NCI-H2107 treated with DMSO at 0.1 percent for 48 hours (cell line): ENCODE measurements around the gene TTC3.
"Not testable (repeated sequence)": the region's sequence is repeated elsewhere in the genome, so short reads cannot be mapped to it uniquely, and the experiment has no call there.

Source experiments
- DNase-seq: peaks from one replicate; lab custom pipeline; 2025; ENCODE audit not compliant: unreplicated experiment; lab: John Stamatoyannopoulos, UW

Gene TTC3

GRCh38 chr21:37220433-37220980 is 147.5 kb downstream of the TTC3 start:
- DNase-seq = no peak

- DNase-seq = peak; percentile 58
These were observed 148.1 kb downstream of the TTC3 start for GRCh38 chr21:37220981-37221664.

GRCh38 chr21:37222248-37222647 is 149.2 kb downstream of the TTC3 start:
- DNase-seq = not testable (repeated sequence)

GRCh38 chr21:37223804-37224345 is 150.8 kb downstream of the TTC3 start:
- DNase-seq = no peak

GRCh38 chr21:37224861-37225839 is 152.1 kb downstream of the TTC3 start:
- no peak for DNase-seq

GRCh38 chr21:37226041-37226920 is 153.2 kb downstream of the TTC3 start:
- DNase-seq = no peak

GRCh38 chr21:37227071-37228002 is 154.3 kb downstream of the TTC3 start:
- DNase-seq = no peak

GRCh38 chr21:37228003-37228400 is 154.9 kb downstream of the TTC3 start:
- DNase-seq = no peak

- DNase-seq = no peak
These were observed 157.7 kb downstream of the TTC3 start for GRCh38 chr21:37230632-37231248.

- no peak for DNase-seq
These were observed 158.2 kb downstream of the TTC3 start for GRCh38 chr21:37231249-37231645.

- no peak for DNase-seq
These were observed 158.6 kb downstream of the TTC3 start for GRCh38 chr21:37231671-37232070.

GRCh38 chr21:37232274-37233018 is 159.4 kb downstream of the TTC3 start:
- DNase-seq = no peak

GRCh38 chr21:37233551-37234146 is 160.6 kb downstream of the TTC3 start:
- DNase-seq = no peak

- DNase-seq = no peak
These were observed 164.3 kb downstream of the TTC3 start for GRCh38 chr21:37237346-37237745.

- no peak for DNase-seq
These were observed 164.7 kb downstream of the TTC3 start for GRCh38 chr21:37237764-37238163.

GRCh38 chr21:37240978-37241377 is 167.9 kb downstream of the TTC3 start:
- no peak for DNase-seq

- DNase-seq = no peak
These were observed 168.4 kb downstream of the TTC3 start for GRCh38 chr21:37241426-37241825.

- no peak for DNase-seq
These were observed 170.9 kb downstream of the TTC3 start for GRCh38 chr21:37243961-37244360.
